Neural cell (in vitro differentiated cells): ENCODE measurements around the gene TIAM2. TPM values are rescaled to one million over a fixed set of nuclear protein-coding genes. Genes with fewer than 3 reads are reported as not detected.

ENCODE experiments used
- H2AFZ ChIP-seq: fragments of 200-600, 300-800 bp; sonication (generic), shearing (Covaris generic); 2 replicates; pipeline ENCODE4 v1.6.0; 2014; ENCODE audit warnings: low read depth, mild to moderate bottlenecking, antibody characterized with exemption, low read length, moderate library complexity
- H3F3A ChIP-seq: fragments of 200-600 bp; shearing (Covaris generic); 2 replicates; pipeline ENCODE4 v1.6.1; 2016; ENCODE audit warnings: mild to moderate bottlenecking, moderate library complexity, mixed read lengths, antibody characterized with exemption, low read length; ENCODE audit not compliant: insufficient read depth, poor library complexity, severe bottlenecking
- H3K27ac ChIP-seq: fragments of 200-600, 300-800 bp; sonication (generic), shearing (Covaris generic); 2 replicates; pipeline ENCODE4 v1.5.1; 2014; ENCODE audit warnings: mild to moderate bottlenecking, low read length, moderate library complexity
- H3K27me3 ChIP-seq: fragments of 300-800, 200-600 bp; sonication (generic), shearing (Covaris generic); 2 replicates; pipeline ENCODE4 v1.6.0; 2014; ENCODE audit warnings: mild to moderate bottlenecking, low read depth, low read length, moderate library complexity; ENCODE audit not compliant: insufficient read depth
- H3K36me3 ChIP-seq: fragments of 300-800, 200-600 bp; sonication (generic), shearing (Covaris generic); 2 replicates; pipeline ENCODE4 v1.5.1; 2014; ENCODE audit warnings: mild to moderate bottlenecking, antibody characterized with exemption, low read length, moderate library complexity; ENCODE audit not compliant: insufficient read depth
- H3K4me2 ChIP-seq: fragments of 300-800, 200-600 bp; sonication (generic), shearing (Covaris generic); 2 replicates; pipeline ENCODE4 v1.6.0; 2014; ENCODE audit warnings: mild to moderate bottlenecking, low read length
- H3K4me3 ChIP-seq: fragments of 300-800, 200-600 bp; sonication (generic), shearing (Covaris generic); 2 replicates; pipeline ENCODE4 v1.5.1; 2014; ENCODE audit warnings: mild to moderate bottlenecking, low read length, moderate library complexity
- H3K79me2 ChIP-seq: fragments of 200-600 bp; shearing (Covaris generic); replicated peaks from 2 replicates; pipeline ENCODE4 v1.6.0; 2014; ENCODE audit warnings: mild to moderate bottlenecking, low read length, moderate library complexity; ENCODE audit not compliant: insufficient read depth
- H3K9ac ChIP-seq: fragments of 300-800, 200-600 bp; sonication (generic), shearing (Covaris generic); 2 replicates; pipeline ENCODE4 v1.6.1; 2016; ENCODE audit warnings: mild to moderate bottlenecking, low read length, mixed read lengths
- H3K9me2 ChIP-seq: fragments of 200-600 bp; shearing (Covaris generic); 2 replicates; pipeline ENCODE4 v1.6.1; 2016; ENCODE audit warnings: mild to moderate bottlenecking, low read length, mixed read lengths; ENCODE audit not compliant: insufficient read depth
- H3K9me3 ChIP-seq: fragments of 200-600, 300-800 bp; sonication (generic), shearing (Covaris generic); 2 replicates; pipeline ENCODE4 v1.6.1; 2016; ENCODE audit warnings: mild to moderate bottlenecking, mixed run types, low read length, moderate library complexity, mixed read lengths
- H4K20me1 ChIP-seq: fragments of 200-600 bp; shearing (Covaris generic); 2 replicates; pipeline ENCODE4 v1.6.1; 2016; ENCODE audit warnings: mild to moderate bottlenecking, mixed run types; ENCODE audit not compliant: insufficient read depth
- CTCF ChIP-seq: fragments of 450-650 bp; IDR thresholded peaks from 2 replicates; pipeline ENCODE4 v1.5.1; 2014; ENCODE audit warnings: antibody characterized with exemption, mild to moderate bottlenecking, moderate library complexity; ENCODE audit not compliant: poor library complexity, severe bottlenecking
- EP300 ChIP-seq: fragments of 450-650 bp; conservative IDR thresholded peaks from 2 replicates; pipeline ENCODE4 v1.6.1; 2014; ENCODE audit warnings: antibody characterized with exemption, mild to moderate bottlenecking, moderate library complexity; ENCODE audit not compliant: poor library complexity, severe bottlenecking
- EZH2 ChIP-seq: fragments of 200-600, 300-800 bp; shearing (Covaris generic), sonication (generic); IDR thresholded peaks from 2 replicates; pipeline ENCODE4 v1.6.1; 2014; ENCODE audit warnings: antibody characterized with exemption, low read length, borderline replicate concordance, mild to moderate bottlenecking; ENCODE audit not compliant: insufficient read depth, poor library complexity, severe bottlenecking
- MXI1 ChIP-seq: fragments of 450-650 bp; conservative IDR thresholded peaks from 2 replicates; pipeline ENCODE4 v1.6.1; 2014; ENCODE audit warnings: antibody characterized with exemption, mild to moderate bottlenecking; ENCODE audit not compliant: poor library complexity, severe bottlenecking
- POLR2AphosphoS5 ChIP-seq: IDR thresholded peaks from 2 replicates; pipeline ENCODE4 v1.6.1; 2012
- RAD21 ChIP-seq: fragments of 450-650 bp; conservative IDR thresholded peaks from 2 replicates; pipeline ENCODE4 v1.6.1; 2014; ENCODE audit warnings: antibody characterized with exemption, mild to moderate bottlenecking, moderate library complexity
- SMC3 ChIP-seq: fragments of 450-650 bp; conservative IDR thresholded peaks from 2 replicates; pipeline ENCODE4 v1.6.1; 2014; ENCODE audit warnings: antibody characterized with exemption, mild to moderate bottlenecking, moderate library complexity; ENCODE audit not compliant: poor library complexity
- TAF1 ChIP-seq: IDR thresholded peaks from 2 replicates; pipeline ENCODE4 v1.6.1; 2012; ENCODE audit warnings: low read depth
- polyA plus RNA-seq: library from polyadenylated mRNA; depleted of rRNA; stranded (reverse); fragments of >200 nt; gene quantifications from 2 replicates; pipeline ENCODE4 v1.2.3, GENCODE V29; 2014
- TF ChIP-seq, protein P1 (sequence below): IDR thresholded peaks from 2 replicates; pipeline ENCODE4 v1.6.1; 2012; ENCODE audit warnings: borderline replicate concordance

Gene TIAM2
- polyA plus RNA-seq, 1 donor from 2014 or later = 73.3 TPM

GRCh38 chr6:155132617-155133016 lies 137.5 kb downstream of the TIAM2 start:
- H4K20me1 ChIP-seq = no peaks in the 10 kb centered on the region
- no peak for TF ChIP-seq EZH2
- no peak for TF ChIP-seq CTCF
- TF ChIP-seq EP300 = no peak
- TF ChIP-seq RAD21 = no peak
- no peak for TF ChIP-seq SMC3
- TF ChIP-seq, protein P1, sequence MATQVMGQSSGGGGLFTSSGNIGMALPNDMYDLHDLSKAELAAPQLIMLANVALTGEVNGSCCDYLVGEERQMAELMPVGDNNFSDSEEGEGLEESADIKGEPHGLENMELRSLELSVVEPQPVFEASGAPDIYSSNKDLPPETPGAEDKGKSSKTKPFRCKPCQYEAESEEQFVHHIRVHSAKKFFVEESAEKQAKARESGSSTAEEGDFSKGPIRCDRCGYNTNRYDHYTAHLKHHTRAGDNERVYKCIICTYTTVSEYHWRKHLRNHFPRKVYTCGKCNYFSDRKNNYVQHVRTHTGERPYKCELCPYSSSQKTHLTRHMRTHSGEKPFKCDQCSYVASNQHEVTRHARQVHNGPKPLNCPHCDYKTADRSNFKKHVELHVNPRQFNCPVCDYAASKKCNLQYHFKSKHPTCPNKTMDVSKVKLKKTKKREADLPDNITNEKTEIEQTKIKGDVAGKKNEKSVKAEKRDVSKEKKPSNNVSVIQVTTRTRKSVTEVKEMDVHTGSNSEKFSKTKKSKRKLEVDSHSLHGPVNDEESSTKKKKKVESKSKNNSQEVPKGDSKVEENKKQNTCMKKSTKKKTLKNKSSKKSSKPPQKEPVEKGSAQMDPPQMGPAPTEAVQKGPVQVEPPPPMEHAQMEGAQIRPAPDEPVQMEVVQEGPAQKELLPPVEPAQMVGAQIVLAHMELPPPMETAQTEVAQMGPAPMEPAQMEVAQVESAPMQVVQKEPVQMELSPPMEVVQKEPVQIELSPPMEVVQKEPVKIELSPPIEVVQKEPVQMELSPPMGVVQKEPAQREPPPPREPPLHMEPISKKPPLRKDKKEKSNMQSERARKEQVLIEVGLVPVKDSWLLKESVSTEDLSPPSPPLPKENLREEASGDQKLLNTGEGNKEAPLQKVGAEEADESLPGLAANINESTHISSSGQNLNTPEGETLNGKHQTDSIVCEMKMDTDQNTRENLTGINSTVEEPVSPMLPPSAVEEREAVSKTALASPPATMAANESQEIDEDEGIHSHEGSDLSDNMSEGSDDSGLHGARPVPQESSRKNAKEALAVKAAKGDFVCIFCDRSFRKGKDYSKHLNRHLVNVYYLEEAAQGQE = no peak
- no peak for TF ChIP-seq MXI1
- no peak for TF ChIP-seq POLR2AphosphoS5
- TF ChIP-seq TAF1 = no peak
- no peak overlapping the region for H3K4me3 ChIP-seq
- H3K79me2 ChIP-seq = no peaks in the 10 kb centered on the region
- H2AFZ ChIP-seq = no peak overlapping the region
- H3K4me2 ChIP-seq = no peak overlapping the region
- H3K27ac ChIP-seq = no peak overlapping the region
- no peaks in the 10 kb centered on the region for H3K9me2 ChIP-seq
- no peaks in the 10 kb centered on the region for H3K27me3 ChIP-seq
- H3K9ac ChIP-seq = no peak overlapping the region
- no peaks in the 10 kb centered on the region for H3K9me3 ChIP-seq
- H3F3A ChIP-seq = no peaks in the 10 kb centered on the region
- no peaks in the 10 kb centered on the region for H3K36me3 ChIP-seq

- no peak overlapping the region for H2AFZ ChIP-seq
- H3K27ac ChIP-seq = no peak overlapping the region
These were observed 145.9 kb downstream of the TIAM2 start for GRCh38 chr6:155141002-155141401.

More at GRCh38 chr6:155141002-155141401, 145.9 kb downstream of the TIAM2 start:
- Histone ChIP-seq H3K9me3 (no peaks in the 10 kb centered on the region), H3K36me3 (no peaks in the 10 kb centered on the region), H3K79me2 (no peaks in the 10 kb centered on the region), H4K20me1 (no peaks in the 10 kb centered on the region), H3K4me2 (no peak overlapping the region), H3K4me3 (no peak overlapping the region), H3F3A (no peaks in the 10 kb centered on the region), H3K27me3 (no peaks in the 10 kb centered on the region), H3K9me2 (no peaks in the 10 kb centered on the region), H3K9ac (no peak overlapping the region)
- TF ChIP-seq RAD21 (no peak), POLR2AphosphoS5 (no peak), CTCF (no peak), EZH2 (no peak), TAF1 (no peak), SMC3 (no peak), EP300 (no peak), MXI1 (no peak)
- TF ChIP-seq, protein P1 = no peak
